GM19099 (cell line): Measurements from ENCODE around the gene YES1.

ENCODE experiments used
- POLR2A ChIP-seq: IDR thresholded peaks from 3 replicates; pipeline ENCODE4 v1.6.1; 2011; ENCODE audit warnings: low read depth; ENCODE audit not compliant: insufficient read length; ENCODE audit errors: extremely low read depth

Gene YES1

GRCh38 chr18:685438-685837, 126.6 kb downstream of the YES1 start:
- TF ChIP-seq POLR2A: no peak

- no peak for TF ChIP-seq POLR2A
These were observed 128.5 kb downstream of the YES1 start for GRCh38 chr18:683531-683930.

- no peak for TF ChIP-seq POLR2A
These were observed 129.2 kb downstream of the YES1 start for GRCh38 chr18:682833-683232.

- TF ChIP-seq POLR2A: no peak
These were observed 130.1 kb downstream of the YES1 start for GRCh38 chr18:681985-682384.

GRCh38 chr18:680392-680791, 131.7 kb downstream of the YES1 start:
- no peak for TF ChIP-seq POLR2A

GRCh38 chr18:679516-679915, 132.5 kb downstream of the YES1 start:
- no peak for TF ChIP-seq POLR2A

GRCh38 chr18:678482-679182, 133.4 kb downstream of the YES1 start:
- TF ChIP-seq POLR2A: no peak

GRCh38 chr18:677951-678381, 134.1 kb downstream of the YES1 start:
- no peak for TF ChIP-seq POLR2A

GRCh38 chr18:677145-677544, 134.9 kb downstream of the YES1 start:
- no peak for TF ChIP-seq POLR2A

- TF ChIP-seq POLR2A: no peak
These were observed 135.3 kb downstream of the YES1 start for GRCh38 chr18:676736-677135.

- no peak for TF ChIP-seq POLR2A
These were observed 136.0 kb downstream of the YES1 start for GRCh38 chr18:676069-676468.

GRCh38 chr18:675307-675706, 136.7 kb downstream of the YES1 start:
- TF ChIP-seq POLR2A: no peak

GRCh38 chr18:673769-674168, 138.3 kb downstream of the YES1 start:
- TF ChIP-seq POLR2A: no peak

- TF ChIP-seq POLR2A: no peak
These were observed 138.7 kb downstream of the YES1 start for GRCh38 chr18:673317-673716.
